A549 (cell line): ENCODE data around the gene FHIT.

Experiments
- EHMT2 ChIP-seq: fragments of 200-600 bp; sonication (generic); IDR thresholded peaks from 2 replicates; pipeline ENCODE4 v1.6.1; 2016; ENCODE audit warnings: antibody characterized with exemption, low read depth, mild to moderate bottlenecking, moderate library complexity
- EP300 ChIP-seq, 2 experiments: fragments of >200 bp; sonication (Bioruptor Twin); formaldehyde crosslinking; IDR thresholded peaks; 2 replicates in 1 of 2; 3 replicates in 1 of 2; pipeline ENCODE4 v1.6.1; 2016 to 2017
- HOXB5 ChIP-seq: fragments of 250-450 bp; sonication (Bioruptor Pico); IDR thresholded peaks from 2 replicates; pipeline ENCODE4 v1.5.0; 2020; ENCODE audit warnings: mild to moderate bottlenecking, moderate library complexity
- KDM5A ChIP-seq: fragments of 200-600 bp; sonication (generic); IDR thresholded peaks from 2 replicates; pipeline ENCODE4 v1.6.1; 2016; ENCODE audit warnings: antibody characterized with exemption, mild to moderate bottlenecking
- POLR2A ChIP-seq: IDR thresholded peaks from 2 replicates; pipeline ENCODE4 v1.6.1; 2012; ENCODE audit warnings: mild to moderate bottlenecking, low read length
- TF ChIP-seq, protein P1 (sequence below): fragments of >200 bp; sonication (Bioruptor Twin); formaldehyde crosslinking; IDR thresholded peaks from 3 replicates; pipeline ENCODE4 v1.5.1; 2016
- TF ChIP-seq, protein P2 (sequence below): fragments of 250-450 bp; sonication (Bioruptor Pico); IDR thresholded peaks from 2 replicates; pipeline ENCODE4 v1.5.0; 2021; ENCODE audit warnings: mild to moderate bottlenecking, moderate library complexity, borderline replicate concordance
- TF ChIP-seq, protein P3 (sequence below): fragments of 450-650 bp; IDR thresholded peaks from 2 replicates; pipeline ENCODE4 v1.6.1; 2014; ENCODE audit warnings: antibody characterized with exemption

DNA sequence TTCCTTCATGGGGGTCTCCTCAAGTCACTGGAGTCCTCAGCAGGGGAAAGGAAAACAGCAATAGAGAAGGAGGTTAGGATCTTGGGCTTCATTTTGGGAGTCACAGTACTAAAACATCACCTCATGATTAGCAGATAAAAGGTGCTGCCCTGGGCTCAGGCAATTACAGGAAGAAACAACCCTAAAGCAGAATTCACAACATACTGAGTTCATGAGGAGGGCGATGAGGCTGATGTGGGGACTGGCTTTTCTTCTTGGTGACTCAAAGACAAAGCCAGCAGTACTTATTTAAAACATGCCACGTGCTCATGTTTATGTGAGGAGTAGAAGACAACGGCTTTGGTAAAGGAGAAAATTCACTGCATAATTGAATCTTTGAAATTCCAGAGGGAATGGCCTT, 1379.1 kb downstream of the FHIT start:
- no peak for TF ChIP-seq POLR2A
- TF ChIP-seq KDM5A: no peak
- TF ChIP-seq, protein P1, sequence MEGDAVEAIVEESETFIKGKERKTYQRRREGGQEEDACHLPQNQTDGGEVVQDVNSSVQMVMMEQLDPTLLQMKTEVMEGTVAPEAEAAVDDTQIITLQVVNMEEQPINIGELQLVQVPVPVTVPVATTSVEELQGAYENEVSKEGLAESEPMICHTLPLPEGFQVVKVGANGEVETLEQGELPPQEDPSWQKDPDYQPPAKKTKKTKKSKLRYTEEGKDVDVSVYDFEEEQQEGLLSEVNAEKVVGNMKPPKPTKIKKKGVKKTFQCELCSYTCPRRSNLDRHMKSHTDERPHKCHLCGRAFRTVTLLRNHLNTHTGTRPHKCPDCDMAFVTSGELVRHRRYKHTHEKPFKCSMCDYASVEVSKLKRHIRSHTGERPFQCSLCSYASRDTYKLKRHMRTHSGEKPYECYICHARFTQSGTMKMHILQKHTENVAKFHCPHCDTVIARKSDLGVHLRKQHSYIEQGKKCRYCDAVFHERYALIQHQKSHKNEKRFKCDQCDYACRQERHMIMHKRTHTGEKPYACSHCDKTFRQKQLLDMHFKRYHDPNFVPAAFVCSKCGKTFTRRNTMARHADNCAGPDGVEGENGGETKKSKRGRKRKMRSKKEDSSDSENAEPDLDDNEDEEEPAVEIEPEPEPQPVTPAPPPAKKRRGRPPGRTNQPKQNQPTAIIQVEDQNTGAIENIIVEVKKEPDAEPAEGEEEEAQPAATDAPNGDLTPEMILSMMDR: no peak
- no peak for TF ChIP-seq HOXB5 (CRISPR knock-in tag)
- TF ChIP-seq EHMT2: no peak
- TF ChIP-seq, protein P2, sequence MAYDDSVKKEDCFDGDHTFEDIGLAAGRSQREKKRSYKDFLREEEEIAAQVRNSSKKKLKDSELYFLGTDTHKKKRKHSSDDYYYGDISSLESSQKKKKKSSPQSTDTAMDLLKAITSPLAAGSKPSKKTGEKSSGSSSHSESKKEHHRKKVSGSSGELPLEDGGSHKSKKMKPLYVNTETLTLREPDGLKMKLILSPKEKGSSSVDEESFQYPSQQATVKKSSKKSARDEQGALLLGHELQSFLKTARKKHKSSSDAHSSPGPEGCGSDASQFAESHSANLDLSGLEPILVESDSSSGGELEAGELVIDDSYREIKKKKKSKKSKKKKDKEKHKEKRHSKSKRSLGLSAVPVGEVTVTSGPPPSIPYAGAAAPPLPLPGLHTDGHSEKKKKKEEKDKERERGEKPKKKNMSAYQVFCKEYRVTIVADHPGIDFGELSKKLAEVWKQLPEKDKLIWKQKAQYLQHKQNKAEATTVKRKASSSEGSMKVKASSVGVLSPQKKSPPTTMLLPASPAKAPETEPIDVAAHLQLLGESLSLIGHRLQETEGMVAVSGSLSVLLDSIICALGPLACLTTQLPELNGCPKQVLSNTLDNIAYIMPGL (CRISPR knock-in tag): no peak
- TF ChIP-seq, protein P3, sequence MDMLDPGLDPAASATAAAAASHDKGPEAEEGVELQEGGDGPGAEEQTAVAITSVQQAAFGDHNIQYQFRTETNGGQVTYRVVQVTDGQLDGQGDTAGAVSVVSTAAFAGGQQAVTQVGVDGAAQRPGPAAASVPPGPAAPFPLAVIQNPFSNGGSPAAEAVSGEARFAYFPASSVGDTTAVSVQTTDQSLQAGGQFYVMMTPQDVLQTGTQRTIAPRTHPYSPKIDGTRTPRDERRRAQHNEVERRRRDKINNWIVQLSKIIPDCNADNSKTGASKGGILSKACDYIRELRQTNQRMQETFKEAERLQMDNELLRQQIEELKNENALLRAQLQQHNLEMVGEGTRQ: no peak
- no peak for TF ChIP-seq EP300 (IDR thresholded peaks at IDR 0.05)
